PC-3 (cell line): Measurements from ENCODE around the gene KIAA2012.

Experiments
- EZH2 ChIP-seq: fragments of 300-600 bp; sonication (generic); IDR thresholded peaks from one replicate; pipeline ENCODE4 v1.6.1; 2017; ENCODE audit warnings: antibody characterized with exemption, mild to moderate bottlenecking, low read length; ENCODE audit not compliant: unreplicated experiment
- EZH2phosphoT487 ChIP-seq: fragments of 300-600 bp; sonication (generic); IDR thresholded peaks from 2 replicates; pipeline ENCODE4 v1.6.1; 2018; ENCODE audit warnings: mild to moderate bottlenecking, antibody characterized with exemption, low read length, borderline replicate concordance
- TF ChIP-seq, protein P1 (sequence below): fragments of 300-600 bp; sonication (generic); conservative IDR thresholded peaks from 2 replicates; pipeline ENCODE4 v1.5.1; 2017; ENCODE audit warnings: antibody characterized with exemption, low read depth, mild to moderate bottlenecking, low read length

DNA sequence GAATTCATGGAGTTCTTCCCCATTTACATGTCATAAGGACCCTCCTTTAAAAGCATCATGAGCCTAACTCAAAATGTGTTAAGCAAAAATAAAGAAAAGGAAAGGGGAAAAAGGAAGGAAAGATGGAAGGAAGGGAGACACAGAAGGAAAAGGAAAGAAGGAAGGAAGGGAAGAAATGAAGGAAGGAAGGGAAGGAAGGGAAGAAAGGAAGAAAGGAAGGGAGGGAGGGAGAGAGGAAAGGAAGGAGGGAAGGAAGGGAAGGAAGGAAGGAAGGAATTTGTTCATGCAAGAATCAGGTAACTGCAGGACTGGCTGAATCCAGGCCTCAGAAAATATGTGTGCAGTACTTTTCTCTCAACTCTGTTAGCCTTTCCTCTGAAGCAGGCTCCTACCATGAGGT lies 32.0 kb downstream of the KIAA2012 start:
- TF ChIP-seq, protein P1, sequence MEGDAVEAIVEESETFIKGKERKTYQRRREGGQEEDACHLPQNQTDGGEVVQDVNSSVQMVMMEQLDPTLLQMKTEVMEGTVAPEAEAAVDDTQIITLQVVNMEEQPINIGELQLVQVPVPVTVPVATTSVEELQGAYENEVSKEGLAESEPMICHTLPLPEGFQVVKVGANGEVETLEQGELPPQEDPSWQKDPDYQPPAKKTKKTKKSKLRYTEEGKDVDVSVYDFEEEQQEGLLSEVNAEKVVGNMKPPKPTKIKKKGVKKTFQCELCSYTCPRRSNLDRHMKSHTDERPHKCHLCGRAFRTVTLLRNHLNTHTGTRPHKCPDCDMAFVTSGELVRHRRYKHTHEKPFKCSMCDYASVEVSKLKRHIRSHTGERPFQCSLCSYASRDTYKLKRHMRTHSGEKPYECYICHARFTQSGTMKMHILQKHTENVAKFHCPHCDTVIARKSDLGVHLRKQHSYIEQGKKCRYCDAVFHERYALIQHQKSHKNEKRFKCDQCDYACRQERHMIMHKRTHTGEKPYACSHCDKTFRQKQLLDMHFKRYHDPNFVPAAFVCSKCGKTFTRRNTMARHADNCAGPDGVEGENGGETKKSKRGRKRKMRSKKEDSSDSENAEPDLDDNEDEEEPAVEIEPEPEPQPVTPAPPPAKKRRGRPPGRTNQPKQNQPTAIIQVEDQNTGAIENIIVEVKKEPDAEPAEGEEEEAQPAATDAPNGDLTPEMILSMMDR, result no peak
- TF ChIP-seq EZH2 (no peak), EZH2phosphoT487 (no peak)
